ENCODE measurements around the gene ITGA1. TPM values are rescaled to one million over a fixed set of nuclear protein-coding genes. Genes with fewer than 3 reads are reported as not detected.
A peak's percentile ranks its signal among the peaks of the same experiment; 100 is the strongest.
"Not testable (repeated sequence)": the region's sequence is repeated elsewhere in the genome, so short reads cannot be mapped to it uniquely, and the experiment has no call there.

ITGA1 gene
- 10 to 100 TPM; 51.1 to 63.1 (median 53.3) TPM for polyA plus RNA-seq (ENCODE audit: insufficient read length in 3 of 3)

DNA sequence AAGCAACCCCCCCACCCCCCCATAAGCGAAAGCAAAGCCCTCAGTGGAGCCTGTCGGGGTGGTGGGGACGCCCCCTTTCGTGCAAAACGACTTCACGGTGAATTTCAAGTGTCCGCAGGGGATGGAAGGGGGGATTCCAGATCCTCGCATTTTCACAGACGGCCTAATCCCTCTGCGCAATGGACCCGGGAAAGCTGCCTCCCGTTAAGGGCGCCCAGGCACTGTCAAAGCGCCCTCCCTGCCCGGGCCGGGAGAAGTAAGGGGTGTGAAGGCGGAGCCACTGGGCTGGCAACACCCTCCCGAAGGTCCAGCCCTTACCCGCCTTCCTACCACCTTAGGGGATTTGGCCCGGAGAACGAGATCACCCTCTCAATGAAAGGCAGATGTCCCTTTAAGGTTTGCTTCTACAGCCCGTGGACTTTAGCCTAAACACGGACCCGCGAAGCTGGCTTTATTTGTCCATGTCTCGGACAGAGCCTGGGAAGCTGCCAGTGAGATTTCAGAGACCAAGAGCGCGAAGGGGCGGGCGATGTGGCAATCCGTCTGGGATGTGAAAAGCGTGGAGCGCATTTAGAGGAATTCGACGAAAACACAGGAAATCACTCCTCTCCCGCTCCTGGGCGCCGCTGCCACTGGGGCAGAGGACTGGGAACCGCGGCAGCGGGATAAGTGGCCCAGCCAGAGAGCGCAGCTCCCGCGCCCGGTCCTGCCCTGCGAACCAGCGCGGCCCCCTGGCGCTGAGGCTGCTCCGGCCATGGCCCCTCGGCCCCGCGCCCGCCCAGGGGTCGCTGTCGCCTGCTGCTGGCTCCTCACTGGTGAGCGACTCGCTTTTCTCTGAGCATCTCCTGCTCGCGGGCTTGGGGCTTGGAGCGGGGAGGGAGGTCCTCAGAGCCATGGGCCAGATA, at the start of gene ITGA1, which contains the start of gene PELO:
Gene ITGA1, plus strand, starts transcription at position 317 of the 905 bp plus-strand sequence. Its CDS starts 438 bp downstream, at position 755.
Gene PELO, plus strand, starts transcription at position 317 of the 905 bp plus-strand sequence. CDS start 12,479 bp downstream, outside the sequence.
- peak in 1 of 3 donors; percentile 59 for DNase-seq (ENCODE audit: low read depth in 3 of 3, low spot score in 2 of 3)

DNA sequence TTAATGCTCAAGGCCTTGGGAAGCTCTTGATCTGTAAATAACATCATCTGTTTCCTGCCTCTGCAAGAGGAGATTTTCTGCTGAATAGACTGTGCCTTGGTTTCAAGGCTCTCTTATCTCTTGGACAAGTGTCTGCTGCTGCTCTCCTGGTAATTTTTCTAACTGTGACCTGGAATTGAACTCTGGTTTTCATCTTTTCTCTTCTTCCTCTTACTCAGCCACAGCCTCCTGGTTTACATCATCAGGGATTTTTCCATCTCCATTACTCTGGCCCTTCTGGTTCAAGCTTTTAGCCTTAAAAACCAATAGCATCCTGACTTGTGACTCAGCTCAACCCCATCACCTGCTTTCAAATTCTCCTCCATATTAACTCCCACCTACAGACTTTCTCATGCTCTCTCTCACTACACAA, 49.6 kb upstream of the ITGA1 start:
- DNase-seq (ENCODE audit: low read depth in 3 of 3, low spot score in 2 of 3): no peak

DNA sequence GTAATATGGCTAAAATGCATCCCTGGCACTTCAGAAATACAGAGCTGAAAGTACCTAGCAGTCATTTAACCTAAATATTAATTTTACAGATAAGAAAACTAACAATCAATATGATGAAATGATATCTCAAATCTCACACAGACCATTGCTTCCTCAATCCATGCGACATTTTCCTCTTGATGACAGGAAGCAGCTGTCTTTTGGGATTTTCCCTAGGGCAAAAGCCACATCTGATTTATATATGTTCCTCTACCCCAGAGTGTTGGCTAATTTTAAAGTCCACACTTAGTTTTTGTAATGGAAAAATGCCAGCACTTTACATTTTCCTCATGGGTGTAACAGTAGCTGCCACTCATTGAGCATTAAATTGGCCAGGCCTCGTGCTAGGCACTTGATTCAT, 47.7 kb upstream of the ITGA1 start:
- no peak for DNase-seq (ENCODE audit: low read depth in 3 of 3, low spot score in 2 of 3)

DNA sequence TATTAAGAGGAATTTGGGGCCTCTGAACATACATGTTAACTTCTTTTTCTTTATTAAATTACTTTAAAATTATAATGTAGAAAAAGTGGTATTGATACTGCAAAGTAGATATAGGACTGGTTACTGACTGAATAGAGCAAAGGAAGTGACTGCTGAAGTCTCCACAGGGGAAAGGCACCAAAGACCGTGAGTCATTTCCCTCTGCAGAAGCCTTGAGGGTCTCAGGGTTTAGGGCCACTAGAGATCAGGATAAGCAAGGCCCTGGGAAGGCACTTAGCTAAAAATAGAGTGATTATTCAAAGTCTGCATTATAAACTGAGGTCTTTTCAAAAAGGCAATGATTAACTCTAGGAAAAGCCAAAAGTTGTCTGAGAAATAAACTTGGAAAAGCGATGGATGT, 44.7 kb upstream of the ITGA1 start:
- no peak for DNase-seq (ENCODE audit: low read depth in 3 of 3, low spot score in 2 of 3)

DNA sequence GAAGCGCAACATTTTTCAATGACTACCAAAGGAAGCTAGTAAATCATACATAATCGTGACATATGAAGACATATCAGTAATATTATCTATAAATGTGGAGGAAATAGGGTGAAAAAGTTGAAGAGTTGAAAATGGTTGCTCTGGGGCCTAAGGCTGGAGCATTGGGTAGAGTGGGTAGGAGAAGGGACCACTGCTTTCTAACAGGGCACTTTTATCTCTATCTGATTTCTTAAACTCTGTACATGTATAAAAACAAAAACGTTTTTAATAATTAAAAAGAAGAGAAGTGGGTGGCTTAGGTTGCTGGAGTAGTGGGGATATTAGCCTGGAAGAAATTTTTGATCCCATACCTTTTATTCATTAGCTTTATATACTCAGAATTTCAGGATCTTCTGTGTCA, 44.2 kb upstream of the ITGA1 start:
- DNase-seq (ENCODE audit: low read depth in 3 of 3, low spot score in 2 of 3): no peak

DNA sequence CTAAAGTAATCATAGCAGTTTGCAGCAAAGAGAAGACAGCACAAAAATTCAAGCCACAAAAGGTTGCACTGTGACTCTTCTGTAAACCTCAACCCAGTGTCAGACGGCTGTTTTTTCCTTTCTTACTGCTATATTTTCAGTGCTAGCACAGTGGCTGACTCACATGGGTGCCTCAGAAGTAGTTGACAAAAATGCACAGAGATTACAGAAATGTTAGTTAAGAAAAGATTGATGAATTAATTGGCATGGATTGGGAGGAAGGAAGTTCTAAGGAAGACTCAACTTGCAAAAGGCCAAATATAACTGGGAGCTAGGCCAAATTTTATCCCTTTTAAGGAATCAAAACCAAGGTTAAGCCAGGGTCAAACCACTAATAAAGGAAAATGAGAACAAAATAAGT, 43.7 kb upstream of the ITGA1 start:
- no peak for DNase-seq (ENCODE audit: low read depth in 3 of 3, low spot score in 2 of 3)

DNA sequence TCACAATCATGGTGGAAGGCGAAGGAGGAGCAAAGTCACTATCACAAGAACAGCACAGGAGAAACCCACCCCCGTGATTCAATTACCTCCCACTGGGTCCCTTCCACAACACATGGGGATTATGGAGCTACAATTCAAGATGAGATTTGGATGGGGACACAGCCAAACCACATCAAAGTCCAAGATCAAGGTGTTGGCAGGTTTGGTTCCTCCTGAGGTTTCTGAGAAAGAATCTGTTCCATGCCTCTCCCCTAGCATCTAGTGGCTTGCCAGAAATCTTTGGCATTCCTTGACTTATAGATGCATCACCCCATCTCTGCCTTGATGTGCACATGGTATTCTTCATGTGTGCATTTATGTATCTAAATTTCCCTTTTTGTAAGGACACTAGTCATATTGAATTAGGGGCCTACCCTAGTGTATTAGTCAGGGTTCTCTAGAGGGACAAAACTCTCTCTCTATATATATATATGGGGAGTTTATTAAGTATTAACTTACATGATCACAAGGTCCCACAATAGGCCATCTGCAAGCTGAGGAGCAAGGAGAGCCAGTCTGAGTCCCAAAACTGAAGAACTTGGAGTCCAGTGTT, 42.8 kb upstream of the ITGA1 start:
- not testable (repeated sequence) for DNase-seq (ENCODE audit: low read depth in 3 of 3, low spot score in 2 of 3)

DNA sequence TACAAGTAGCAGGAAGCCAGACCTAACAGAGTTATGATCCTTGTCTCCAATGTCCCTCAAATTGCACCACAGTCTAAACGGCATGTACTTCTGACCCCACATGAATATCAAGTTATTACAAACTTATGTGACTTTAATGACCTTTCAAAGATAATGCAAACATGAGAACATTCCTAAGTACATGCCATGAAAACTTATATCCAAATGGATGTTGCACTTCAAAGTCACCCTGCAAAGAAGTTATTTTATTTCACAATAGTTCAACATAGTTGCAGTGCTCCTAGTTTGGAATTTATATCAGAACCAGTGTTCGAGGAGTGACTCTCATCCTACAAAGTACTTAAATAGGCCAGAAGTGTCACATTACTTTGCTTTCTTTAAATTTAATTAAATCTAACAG, 41.2 kb upstream of the ITGA1 start:
- DNase-seq (ENCODE audit: low read depth in 3 of 3, low spot score in 2 of 3): no peak

DNA sequence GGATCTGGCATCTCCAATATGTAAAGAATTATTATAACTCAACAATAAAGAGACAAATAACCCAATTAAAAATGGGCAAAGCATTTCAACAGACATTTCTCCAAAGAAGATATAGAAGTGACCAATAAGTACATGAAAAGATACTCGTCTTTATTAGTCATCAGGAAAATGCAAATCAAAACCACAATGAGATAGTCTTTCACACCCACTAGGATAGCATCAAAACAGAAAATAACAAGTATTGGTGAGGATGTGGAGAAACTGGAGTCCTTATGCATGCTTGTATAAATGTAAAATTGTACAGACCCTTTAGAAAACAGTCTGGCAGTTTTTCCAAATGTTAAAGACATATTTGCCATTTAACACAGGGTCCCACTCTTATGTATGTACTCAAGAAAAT, 39.1 kb upstream of the ITGA1 start:
- DNase-seq (ENCODE audit: low read depth in 3 of 3, low spot score in 2 of 3): no peak

DNA sequence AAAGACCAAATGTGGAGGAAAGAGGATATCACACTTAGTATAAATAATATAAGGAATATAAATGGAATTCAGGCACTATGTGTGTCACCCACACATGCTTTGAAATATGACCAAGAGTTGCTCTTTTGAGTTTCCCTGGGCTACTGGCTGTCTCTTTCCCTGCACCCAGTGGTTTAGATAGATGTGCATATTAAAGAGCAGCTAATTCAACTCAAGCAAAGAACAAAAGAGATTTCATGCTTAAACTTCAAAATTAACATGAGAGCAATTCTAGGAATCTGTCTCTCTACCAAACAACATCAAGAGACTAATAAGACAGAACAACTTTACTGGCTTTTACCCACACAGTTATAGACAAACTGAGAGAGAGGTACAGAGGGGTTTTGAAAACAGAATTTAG, 38.0 kb upstream of the ITGA1 start:
- DNase-seq (ENCODE audit: low read depth in 3 of 3, low spot score in 2 of 3): no peak

DNA sequence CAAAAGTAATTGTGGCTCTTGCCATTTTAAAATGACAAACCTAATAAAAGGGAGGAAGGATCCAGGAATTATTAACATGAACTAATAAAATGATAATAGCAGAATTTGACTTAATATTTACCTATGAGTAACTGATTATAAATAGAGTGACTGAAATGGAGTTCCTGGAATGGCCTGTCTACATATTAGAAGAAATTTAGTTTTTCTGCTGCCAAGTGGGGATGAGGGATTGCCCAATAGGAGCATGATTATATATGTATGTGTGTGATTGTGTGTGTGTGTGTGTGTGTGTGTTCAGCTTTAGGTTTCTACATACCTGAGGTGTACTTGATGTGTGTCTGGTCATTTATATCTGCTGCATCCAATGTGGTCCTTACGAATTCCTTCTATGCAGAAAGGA, 36.6 kb upstream of the ITGA1 start:
- DNase-seq (ENCODE audit: low read depth in 3 of 3, low spot score in 2 of 3): no peak

DNA sequence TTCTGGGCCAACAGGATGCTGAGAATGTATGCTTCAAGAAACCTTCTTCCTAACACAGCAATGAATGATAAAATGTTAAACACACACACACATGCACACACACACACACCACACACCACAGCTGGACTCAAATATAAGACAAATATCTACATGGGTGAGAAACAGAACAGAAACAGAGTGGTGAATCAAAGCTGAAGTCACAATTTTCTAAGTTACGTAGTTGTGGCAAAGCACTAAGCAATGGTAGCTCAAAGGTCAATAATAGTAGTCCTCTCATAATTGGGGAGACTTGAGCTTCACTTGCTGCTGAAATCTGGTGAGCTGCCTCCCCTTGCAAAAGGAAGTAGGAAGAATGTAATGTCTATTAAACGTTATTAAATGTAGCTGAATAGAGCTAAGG, 33.7 kb upstream of the ITGA1 start:
- DNase-seq (ENCODE audit: low read depth in 3 of 3, low spot score in 2 of 3): no peak

DNA sequence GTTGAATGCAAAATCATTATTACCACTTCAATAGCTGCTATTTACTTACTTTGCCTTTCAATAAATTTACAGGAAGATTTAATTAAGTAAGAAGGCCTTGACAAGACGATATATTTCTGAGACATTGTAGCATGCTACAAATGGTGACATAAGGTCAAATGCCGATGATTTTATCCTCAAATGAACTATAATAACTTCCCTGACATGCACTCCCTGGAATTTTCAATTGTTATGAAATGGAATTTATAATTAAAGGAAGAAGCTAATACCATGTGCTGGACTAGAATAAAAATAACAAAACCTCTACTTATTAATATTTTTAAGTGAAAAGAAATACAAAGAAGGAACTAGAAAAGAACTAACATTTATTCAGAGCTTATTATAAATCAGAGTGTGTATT, 30.2 kb upstream of the ITGA1 start:
- DNase-seq (ENCODE audit: low read depth in 3 of 3, low spot score in 2 of 3): no peak

DNA sequence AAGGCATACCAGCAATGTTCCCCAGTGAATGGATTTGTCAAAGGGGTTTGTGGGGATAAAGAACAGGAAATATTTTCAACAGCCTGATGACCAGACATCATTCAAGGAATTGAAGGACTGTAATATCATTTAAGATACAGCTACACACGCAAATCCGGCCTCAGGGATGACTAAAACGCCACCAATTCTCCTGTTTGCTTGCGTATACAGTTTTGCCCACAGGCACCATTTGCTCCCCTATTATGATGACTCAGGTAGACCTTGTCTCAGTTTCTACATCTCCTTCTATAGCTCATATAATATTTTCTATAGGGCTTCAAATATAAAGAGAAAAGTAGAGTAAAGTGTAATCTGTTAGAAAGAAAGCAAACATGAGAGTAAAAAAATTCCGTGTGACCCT, 29.7 kb upstream of the ITGA1 start:
- no peak for DNase-seq (ENCODE audit: low read depth in 3 of 3, low spot score in 2 of 3)

DNA sequence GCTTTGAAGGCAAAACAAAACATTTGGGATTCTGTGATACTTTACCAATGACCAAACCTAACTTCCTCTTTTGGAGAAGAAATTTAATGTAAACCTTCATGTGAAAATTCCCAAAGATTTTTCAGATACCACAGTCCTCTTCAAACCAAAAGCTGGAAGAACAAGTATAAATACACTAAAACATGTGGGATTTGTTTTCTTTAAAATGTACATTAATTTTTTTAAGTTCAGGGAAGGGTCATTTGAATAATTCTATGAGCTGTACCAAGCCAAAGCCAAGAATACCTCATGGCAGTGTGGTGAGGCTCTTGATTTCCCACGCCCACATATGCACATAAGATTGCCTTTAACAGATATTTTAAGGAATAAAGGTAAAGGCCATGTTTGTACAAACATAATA, 28.4 kb upstream of the ITGA1 start:
- no peak for DNase-seq (ENCODE audit: low read depth in 3 of 3, low spot score in 2 of 3)

DNA sequence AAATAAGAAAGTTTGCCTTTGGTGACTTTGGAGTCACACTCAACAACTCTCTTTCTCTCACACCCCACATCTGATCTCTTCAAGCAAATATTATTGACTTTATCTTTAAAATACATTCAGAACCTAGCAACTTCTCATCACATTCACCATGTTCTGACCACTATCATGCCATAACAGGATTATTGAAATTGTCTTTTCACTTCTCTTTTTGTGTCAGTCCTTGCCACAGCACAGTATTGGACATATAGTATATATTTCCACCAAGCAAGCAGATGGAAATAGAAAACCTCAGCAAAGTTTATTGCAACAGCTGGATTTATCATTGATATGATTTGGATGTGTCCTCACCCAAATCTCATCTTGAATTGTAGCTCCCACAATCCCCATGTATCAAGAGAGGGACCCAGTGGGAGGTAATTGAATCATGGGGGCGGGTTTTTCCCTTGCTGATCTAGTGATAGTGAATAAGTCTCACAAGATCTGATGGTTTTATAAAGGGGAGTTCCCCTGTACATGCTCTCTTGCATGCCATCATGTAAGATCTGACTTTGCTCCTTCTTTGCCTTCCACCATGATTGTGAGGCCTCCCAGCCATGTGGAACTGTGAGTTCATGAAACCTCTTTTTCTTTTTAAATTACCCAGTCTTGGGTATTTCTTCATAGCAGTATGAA, 26.9 kb upstream of the ITGA1 start:
- no peak for DNase-seq (ENCODE audit: low read depth in 3 of 3, low spot score in 2 of 3)

DNA sequence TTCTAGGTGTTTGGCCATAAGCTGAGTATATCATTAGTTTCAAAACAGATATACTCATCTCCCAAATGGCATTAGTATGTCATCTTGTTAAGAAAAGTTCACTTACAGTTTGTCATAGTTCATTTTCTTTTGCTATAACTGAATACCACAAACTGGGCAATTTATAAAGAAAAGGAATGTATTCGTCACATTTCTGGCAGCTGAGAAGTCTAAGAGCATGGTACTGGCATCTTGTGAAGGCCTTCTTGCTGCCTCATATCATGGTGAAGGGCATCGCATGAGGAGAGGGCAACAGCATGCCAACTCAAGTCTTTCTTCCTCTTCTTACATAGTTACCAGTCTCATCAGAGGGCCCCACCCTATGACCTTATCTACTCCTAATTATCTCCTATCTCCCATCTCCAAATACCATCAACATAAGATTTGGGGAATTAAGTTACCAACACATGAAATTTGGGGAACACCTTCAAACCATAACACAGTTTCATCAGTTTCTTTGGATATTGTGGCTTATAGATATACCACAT, 20.4 kb upstream of the ITGA1 start:
- no peak for DNase-seq (ENCODE audit: low read depth in 3 of 3, low spot score in 2 of 3)

DNA sequence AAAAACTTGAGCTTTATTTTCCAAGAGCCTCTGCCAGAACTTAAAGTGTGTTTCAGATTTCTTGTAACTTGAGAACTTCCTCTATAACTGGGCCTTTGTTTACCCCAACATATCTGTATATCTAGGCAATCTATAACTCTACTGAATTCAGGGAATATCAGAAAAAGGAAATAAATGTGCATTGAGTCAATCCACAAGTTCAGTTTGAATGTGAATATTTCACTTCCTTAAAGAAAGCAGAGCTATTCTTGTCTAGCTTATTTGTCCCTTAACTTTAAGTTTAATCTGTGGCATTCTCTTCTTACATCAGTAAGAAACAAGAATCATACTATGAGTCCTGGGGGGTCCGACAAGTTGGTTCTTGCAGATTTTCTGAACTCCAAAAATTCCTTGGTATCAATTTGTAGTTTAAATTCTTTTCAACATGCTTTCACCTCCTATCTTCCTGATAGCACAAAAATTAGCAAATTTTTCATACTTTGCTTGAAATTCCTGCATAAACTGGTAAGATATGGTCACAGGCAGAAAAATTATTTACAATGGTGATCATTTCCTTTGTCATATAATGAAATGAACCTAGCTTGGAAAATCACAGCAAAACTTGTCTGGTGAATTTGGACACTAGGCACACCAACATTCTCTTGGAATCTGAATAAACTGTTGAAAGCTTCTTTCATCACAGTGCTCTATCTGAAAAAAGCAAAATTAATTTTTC, 19.8 kb upstream of the ITGA1 start:
- no peak for DNase-seq (ENCODE audit: low read depth in 3 of 3, low spot score in 2 of 3)

DNA sequence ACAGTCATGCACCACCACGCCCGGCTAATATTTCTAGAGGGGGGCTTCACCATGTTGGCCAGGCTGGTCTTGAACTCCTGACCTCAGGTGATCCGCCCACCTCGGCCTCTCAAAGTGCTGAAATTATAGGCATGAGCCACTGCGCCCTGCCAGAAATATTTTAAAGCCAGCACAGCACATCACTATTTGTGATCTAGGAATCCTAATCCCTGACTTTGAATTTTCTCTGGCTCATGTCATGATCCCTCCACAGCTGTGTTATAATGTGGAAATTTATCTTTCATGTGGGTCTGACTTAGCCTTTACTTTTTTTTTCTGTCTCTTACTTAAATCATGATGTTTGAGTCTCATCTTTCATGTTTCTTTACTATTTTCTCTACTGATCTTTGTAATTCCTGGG, 18.7 kb upstream of the ITGA1 start:
- no peak for DNase-seq (ENCODE audit: low read depth in 3 of 3, low spot score in 2 of 3)

DNA sequence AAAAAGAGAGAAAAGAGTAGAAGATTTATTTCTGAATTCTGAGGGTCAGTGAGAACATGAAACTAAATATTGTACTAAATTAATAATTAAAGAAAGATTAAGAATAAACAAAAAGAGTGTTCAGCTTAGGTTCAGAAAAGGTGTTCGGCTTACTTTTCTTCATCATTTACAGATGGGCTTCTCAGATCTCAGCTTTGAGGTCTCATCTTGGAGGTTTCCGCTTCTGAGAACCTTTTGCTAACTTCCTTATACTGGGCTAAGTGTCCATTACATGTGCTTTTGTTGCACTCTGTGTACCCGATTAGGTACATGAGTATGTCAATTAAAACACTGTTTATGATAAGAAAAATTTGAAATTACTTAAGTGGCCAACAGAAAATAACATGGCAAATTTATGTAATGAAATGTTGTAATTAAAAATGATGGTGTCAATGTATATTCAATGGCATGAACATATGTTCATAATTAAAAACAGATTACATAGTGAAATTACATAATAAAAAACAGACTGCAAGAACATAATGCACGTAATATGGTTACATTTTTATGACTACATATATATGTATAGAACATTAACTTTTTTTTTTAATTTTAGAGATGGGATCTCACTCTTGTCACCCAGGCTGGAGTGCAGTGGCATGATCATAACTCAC, 17.3 kb upstream of the ITGA1 start:
- DNase-seq (ENCODE audit: low read depth in 3 of 3, low spot score in 2 of 3): no peak

All from right renal cortex interstitium (tissue), 3 donors.